HepG2 (cell line): ENCODE data around the gene AP4M1. TPM values are rescaled to one million over a fixed set of nuclear protein-coding genes. Genes with fewer than 3 reads are reported as not detected.

Source experiments
- CENPT ChIP-seq: sonication (generic); formaldehyde crosslinking; IDR thresholded peaks from 2 replicates; pipeline ENCODE4 v1.8.0; 2022; ENCODE audit warnings: low read depth, mild to moderate bottlenecking, moderate library complexity, missing genetic modification reagents
- GABPB1 ChIP-seq: IDR thresholded peaks from 2 replicates; pipeline ENCODE4 v1.6.1; 2016; ENCODE audit warnings: mild to moderate bottlenecking, missing genetic modification reagents, moderate library complexity, missing compliant biosample characterization
- HOXA7 ChIP-seq: sonication (generic); formaldehyde crosslinking; IDR thresholded peaks from 2 replicates; pipeline ENCODE4 v1.8.1; 2022; ENCODE audit warnings: mild to moderate bottlenecking, missing genetic modification reagents, moderate library complexity
- JARID2 ChIP-seq: sonication (generic); formaldehyde crosslinking; IDR thresholded peaks from 2 replicates; pipeline ENCODE4 v1.8.1; 2023; ENCODE audit warnings: missing genetic modification reagents, inconsistent platforms; ENCODE audit not compliant: insufficient replicate concordance
- KLF11 ChIP-seq: IDR thresholded peaks from 2 replicates; pipeline ENCODE4 v1.6.1; 2016; ENCODE audit warnings: missing compliant biosample characterization
- MIER3 ChIP-seq: IDR thresholded peaks from 2 replicates; pipeline ENCODE4 v1.6.1; 2016; ENCODE audit warnings: missing compliant biosample characterization, borderline replicate concordance
- NFATC3 ChIP-seq: sonication (generic); formaldehyde crosslinking; IDR thresholded peaks from 2 replicates; pipeline ENCODE4 v1.5.1; 2020; ENCODE audit warnings: mild to moderate bottlenecking, missing genetic modification reagents
- NFYB ChIP-seq: sonication (generic); formaldehyde crosslinking; IDR thresholded peaks from 2 replicates; pipeline ENCODE4 v1.4.0; 2020; ENCODE audit warnings: missing genetic modification reagents
- SETDB1 ChIP-seq: sonication (generic); formaldehyde crosslinking; IDR thresholded peaks from 2 replicates; pipeline ENCODE4 v1.5.1; 2020; ENCODE audit warnings: missing genetic modification reagents, mild to moderate bottlenecking, borderline replicate concordance
- SUZ12 ChIP-seq: fragments of 150-350 bp; IDR thresholded peaks from 2 replicates; pipeline ENCODE4 v1.6.1; 2014; ENCODE audit warnings: low read depth, low read length
- WIZ ChIP-seq: sonication (generic); formaldehyde crosslinking; IDR thresholded peaks from 2 replicates; pipeline ENCODE4 v1.5.1; 2020; ENCODE audit warnings: mild to moderate bottlenecking, missing genetic modification reagents
- ZBTB38 ChIP-seq: sonication (generic); formaldehyde crosslinking; IDR thresholded peaks from 2 replicates; pipeline ENCODE4 v1.5.1; 2020; ENCODE audit warnings: mild to moderate bottlenecking, missing genetic modification reagents
- ZKSCAN1 ChIP-seq: fragments of 150-350 bp; IDR thresholded peaks from 2 replicates; pipeline ENCODE4 v1.6.1; 2014; ENCODE audit warnings: low read length
- ZMYM4 ChIP-seq: sonication (generic); formaldehyde crosslinking; IDR thresholded peaks from 2 replicates; pipeline ENCODE4 v1.8.1; 2023; ENCODE audit warnings: mild to moderate bottlenecking, missing genetic modification reagents
- ZNF205 ChIP-seq: IDR thresholded peaks from 2 replicates; pipeline ENCODE4 v1.6.1; 2018; ENCODE audit warnings: missing biosample characterization, missing genetic modification reagents
- ZNF501 ChIP-seq: sonication (generic); formaldehyde crosslinking; IDR thresholded peaks from 2 replicates; pipeline ENCODE4 v1.5.1; 2020; ENCODE audit warnings: mild to moderate bottlenecking, moderate library complexity, missing genetic modification reagents
- ZNF619 ChIP-seq: sonication (generic); formaldehyde crosslinking; IDR thresholded peaks from 2 replicates; pipeline ENCODE4 v1.4.0; 2020; ENCODE audit warnings: mild to moderate bottlenecking, missing genetic modification reagents
- ZNF83 ChIP-seq: sonication (generic); formaldehyde crosslinking; IDR thresholded peaks from 2 replicates; pipeline ENCODE4 v1.4.0; 2020; ENCODE audit warnings: missing genetic modification reagents, mild to moderate bottlenecking, borderline replicate concordance
- ZNF883 ChIP-seq: sonication (generic); formaldehyde crosslinking; IDR thresholded peaks from 2 replicates; pipeline ENCODE4 v1.5.1; 2020; ENCODE audit warnings: mild to moderate bottlenecking, missing genetic modification reagents; ENCODE audit errors: not compliant biosample characterization
- polyA plus RNA-seq, 8 experiments: library from polyadenylated mRNA; depleted of rRNA in 3 of 8; stranded (reverse) in 7 of 8; unstranded in 1 of 8; fragments of >200 nt; fragmentation: Illumina TruSeq in 4 of 8; extraction: Trizol in 4 of 8; gene quantifications; 2 replicates each; pipeline versions ENCODE4 v1.2.1 to v1.2.3, GENCODE V29; 2011 to 2016; ENCODE audit warnings: low read depth in 4 of 8, missing spikeins in 1 of 8, mixed read lengths in 1 of 8; ENCODE audit not compliant: insufficient read depth in 1 of 8
- total RNA-seq, 5 experiments: library from RNA; depleted of rRNA; stranded (reverse); fragments of >200 nt; fragmentation: Illumina TruSeq; extraction: Trizol; gene quantifications; 2 replicates each; pipeline ENCODE4 v1.2.3, GENCODE V29; 2016; ENCODE audit warnings: low read depth in 1 of 5
- TF ChIP-seq, protein P1 (sequence below): sonication (generic); formaldehyde crosslinking; IDR thresholded peaks from 2 replicates; pipeline ENCODE4 v1.8.0; 2022; ENCODE audit warnings: mild to moderate bottlenecking, missing genetic modification reagents
- TF ChIP-seq, protein P2 (sequence below): sonication (generic); formaldehyde crosslinking; IDR thresholded peaks from 2 replicates; pipeline ENCODE4 v1.4.0; 2020; ENCODE audit warnings: missing genetic modification reagents, borderline replicate concordance
- TF ChIP-seq, protein P3 (sequence below), 2 experiments: sonication (generic) in 1 of 2; formaldehyde crosslinking in 1 of 2; IDR thresholded peaks; 2 replicates each; pipeline versions ENCODE4 v1.5.1 to v1.6.1; 2011 to 2020; ENCODE audit warnings: borderline replicate concordance in 1 of 2, low read depth in 1 of 2, low read length in 1 of 2, mild to moderate bottlenecking in 1 of 2, missing genetic modification reagents in 1 of 2, moderate library complexity in 1 of 2

The AP4M1 gene
- total and polyA plus RNA-seq, 2 of the 13 experiments (the other 11 are each of a cell fraction or from before 2014, with no cell fraction given): 6.3 to 9.7 TPM

DNA sequence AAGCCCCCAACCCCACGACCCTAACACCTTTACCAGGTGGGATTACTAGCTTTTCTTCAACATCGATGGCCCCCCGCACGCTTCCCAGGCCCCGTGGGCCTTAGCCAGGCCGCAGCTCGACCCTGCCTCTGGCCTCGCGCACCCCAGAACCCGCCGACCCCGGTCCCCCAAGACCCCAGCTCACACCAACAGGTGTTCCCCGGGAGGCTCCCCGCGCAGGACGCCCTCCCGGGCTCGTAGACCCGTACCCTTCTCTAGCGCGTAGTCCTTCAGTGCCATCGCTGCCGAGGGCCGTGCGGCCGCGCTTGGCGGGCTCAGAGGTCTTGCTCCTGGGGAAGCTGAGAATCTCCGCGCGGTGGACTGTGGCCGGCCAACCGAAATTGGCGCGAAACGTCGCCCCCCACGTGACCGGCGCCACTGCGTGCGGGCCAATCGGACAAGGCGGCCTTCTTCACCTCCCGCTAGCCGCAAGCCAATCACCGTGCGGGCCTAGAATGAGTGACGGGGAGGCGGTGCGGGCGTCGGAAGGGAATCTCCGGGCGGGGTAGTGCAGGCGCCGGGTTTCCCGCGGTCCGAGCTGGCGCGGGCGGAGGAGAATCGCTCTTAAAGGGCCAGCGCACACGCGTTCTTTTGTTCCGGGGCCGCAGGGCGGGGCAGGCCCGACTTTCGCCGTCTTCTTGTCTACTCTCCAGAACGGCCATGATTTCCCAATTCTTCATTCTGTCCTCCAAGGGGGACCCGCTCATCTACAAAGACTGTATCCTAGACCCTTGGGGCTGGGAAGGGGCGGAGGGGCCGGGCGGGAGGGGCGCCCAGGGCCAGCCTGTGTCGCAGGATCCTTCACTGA lies at the start of gene AP4M1, which contains the start of gene MCM7 (continued):
- TF ChIP-seq SUZ12: no peak
- peak; percentile 48; the same call in 1 of the 2 replicates for TF ChIP-seq KLF11 (CRISPR knock-in tag)
- TF ChIP-seq WIZ (CRISPR knock-in tag): no peak
- no peak for TF ChIP-seq ZKSCAN1
- TF ChIP-seq ZBTB38: peak; percentile 12; the same call in 1 of the 2 replicates
- TF ChIP-seq ZNF501 (CRISPR knock-in tag): 0 out of 2 replicates have a peak, but pooled peaks have one; percentile 7
- TF ChIP-seq HOXA7 (CRISPR knock-in tag): no peak
- peak; percentile 96 for TF ChIP-seq NFYB (CRISPR knock-in tag)
- TF ChIP-seq NFATC3: peak; percentile 89; the same call in 1 of the 2 replicates
- no peak for TF ChIP-seq SETDB1 (CRISPR knock-in tag)
- no peak for TF ChIP-seq ZNF619 (CRISPR knock-in tag)
- TF ChIP-seq ZNF83: peak; percentile 89; the same call in 1 of the 2 replicates
- TF ChIP-seq, protein P1, sequence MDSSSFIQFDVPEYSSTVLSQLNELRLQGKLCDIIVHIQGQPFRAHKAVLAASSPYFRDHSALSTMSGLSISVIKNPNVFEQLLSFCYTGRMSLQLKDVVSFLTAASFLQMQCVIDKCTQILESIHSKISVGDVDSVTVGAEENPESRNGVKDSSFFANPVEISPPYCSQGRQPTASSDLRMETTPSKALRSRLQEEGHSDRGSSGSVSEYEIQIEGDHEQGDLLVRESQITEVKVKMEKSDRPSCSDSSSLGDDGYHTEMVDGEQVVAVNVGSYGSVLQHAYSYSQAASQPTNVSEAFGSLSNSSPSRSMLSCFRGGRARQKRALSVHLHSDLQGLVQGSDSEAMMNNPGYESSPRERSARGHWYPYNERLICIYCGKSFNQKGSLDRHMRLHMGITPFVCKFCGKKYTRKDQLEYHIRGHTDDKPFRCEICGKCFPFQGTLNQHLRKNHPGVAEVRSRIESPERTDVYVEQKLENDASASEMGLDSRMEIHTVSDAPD (CRISPR knock-in tag): peak; percentile 71; the same call in 1 of the 2 replicates
- TF ChIP-seq CENPT (CRISPR knock-in tag): peak; percentile 74
- TF ChIP-seq, protein P2, sequence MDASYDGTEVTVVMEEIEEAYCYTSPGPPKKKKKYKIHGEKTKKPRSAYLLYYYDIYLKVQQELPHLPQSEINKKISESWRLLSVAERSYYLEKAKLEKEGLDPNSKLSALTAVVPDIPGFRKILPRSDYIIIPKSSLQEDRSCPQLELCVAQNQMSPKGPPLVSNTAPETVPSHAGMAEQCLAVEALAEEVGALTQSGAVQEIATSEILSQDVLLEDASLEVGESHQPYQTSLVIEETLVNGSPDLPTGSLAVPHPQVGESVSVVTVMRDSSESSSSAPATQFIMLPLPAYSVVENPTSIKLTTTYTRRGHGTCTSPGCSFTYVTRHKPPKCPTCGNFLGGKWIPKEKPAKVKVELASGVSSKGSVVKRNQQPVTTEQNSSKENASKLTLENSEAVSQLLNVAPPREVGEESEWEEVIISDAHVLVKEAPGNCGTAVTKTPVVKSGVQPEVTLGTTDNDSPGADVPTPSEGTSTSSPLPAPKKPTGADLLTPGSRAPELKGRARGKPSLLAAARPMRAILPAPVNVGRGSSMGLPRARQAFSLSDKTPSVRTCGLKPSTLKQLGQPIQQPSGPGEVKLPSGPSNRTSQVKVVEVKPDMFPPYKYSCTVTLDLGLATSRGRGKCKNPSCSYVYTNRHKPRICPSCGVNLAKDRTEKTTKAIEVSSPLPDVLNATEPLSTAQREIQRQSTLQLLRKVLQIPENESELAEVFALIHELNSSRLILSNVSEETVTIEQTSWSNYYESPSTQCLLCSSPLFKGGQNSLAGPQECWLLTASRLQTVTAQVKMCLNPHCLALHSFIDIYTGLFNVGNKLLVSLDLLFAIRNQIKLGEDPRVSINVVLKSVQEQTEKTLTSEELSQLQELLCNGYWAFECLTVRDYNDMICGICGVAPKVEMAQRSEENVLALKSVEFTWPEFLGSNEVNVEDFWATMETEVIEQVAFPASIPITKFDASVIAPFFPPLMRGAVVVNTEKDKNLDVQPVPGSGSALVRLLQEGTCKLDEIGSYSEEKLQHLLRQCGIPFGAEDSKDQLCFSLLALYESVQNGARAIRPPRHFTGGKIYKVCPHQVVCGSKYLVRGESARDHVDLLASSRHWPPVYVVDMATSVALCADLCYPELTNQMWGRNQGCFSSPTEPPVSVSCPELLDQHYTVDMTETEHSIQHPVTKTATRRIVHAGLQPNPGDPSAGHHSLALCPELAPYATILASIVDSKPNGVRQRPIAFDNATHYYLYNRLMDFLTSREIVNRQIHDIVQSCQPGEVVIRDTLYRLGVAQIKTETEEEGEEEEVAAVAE (CRISPR knock-in tag): peak; percentile 95
- TF ChIP-seq ZMYM4 (CRISPR knock-in tag): peak; percentile 25; the same call in 1 of the 2 replicates
- TF ChIP-seq ZNF205 (CRISPR knock-in tag): no peak
- TF ChIP-seq GABPB1 (CRISPR knock-in tag): peak; percentile 81
- TF ChIP-seq JARID2 (CRISPR knock-in tag): no peak
- TF ChIP-seq ZNF883 (CRISPR knock-in tag): peak; percentile 72
- TF ChIP-seq, protein P3, sequence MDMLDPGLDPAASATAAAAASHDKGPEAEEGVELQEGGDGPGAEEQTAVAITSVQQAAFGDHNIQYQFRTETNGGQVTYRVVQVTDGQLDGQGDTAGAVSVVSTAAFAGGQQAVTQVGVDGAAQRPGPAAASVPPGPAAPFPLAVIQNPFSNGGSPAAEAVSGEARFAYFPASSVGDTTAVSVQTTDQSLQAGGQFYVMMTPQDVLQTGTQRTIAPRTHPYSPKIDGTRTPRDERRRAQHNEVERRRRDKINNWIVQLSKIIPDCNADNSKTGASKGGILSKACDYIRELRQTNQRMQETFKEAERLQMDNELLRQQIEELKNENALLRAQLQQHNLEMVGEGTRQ (IDR thresholded peaks at IDR 0.05; ENCODE audit: low read depth, low read length): peak; percentile 96
- TF ChIP-seq, protein P3 (CRISPR knock-in tag; IDR thresholded peaks at IDR 0.05; ENCODE audit: borderline replicate concordance): peak; percentile 100
- TF ChIP-seq MIER3 (CRISPR knock-in tag): no peak
